ENCODE results near the gene CCDC85C. TPM values are rescaled to one million over a fixed set of nuclear protein-coding genes. Genes with fewer than 3 reads are reported as not detected.

Gene CCDC85C
- polyA plus RNA-seq, 1 of the 3 experiments (the other 2 are of a cell fraction), result 9.6 TPM

DNA sequence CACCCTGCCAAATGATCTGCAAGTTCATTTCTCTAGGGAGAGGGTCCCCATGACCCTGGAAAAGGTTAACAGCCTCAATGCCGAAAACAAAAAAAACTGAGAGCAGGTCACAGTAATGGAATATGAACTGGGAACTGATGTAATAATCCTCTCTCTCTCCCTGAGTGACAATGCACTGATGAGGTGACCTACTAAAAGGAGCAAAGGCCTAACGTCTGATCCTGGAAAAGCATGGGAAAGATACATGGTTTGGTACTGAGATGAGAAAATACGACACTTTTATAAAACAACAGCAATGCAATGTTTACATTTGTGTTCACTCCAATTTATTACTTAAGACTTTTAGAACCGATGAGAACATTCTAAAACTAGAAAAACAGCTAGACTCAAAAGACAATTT is 151.0 kb downstream of the CCDC85C start:
- DNase-seq, result no peak
- Histone ChIP-seq H3K27ac (ENCODE audit: low read depth in 2 of 2, low read length in 1 of 2) (no peak overlapping the region), H3K9ac (no peak overlapping the region), H3K4me1 (ENCODE audit: control insufficient read depth in 1 of 2, insufficient read depth in 2 of 2, low read depth in 1 of 2, low read length in 1 of 2) (no peaks in the 10 kb centered on the region), H2AFZ (ENCODE audit: low read depth) (no peak overlapping the region), H4K20me1 (ENCODE audit: insufficient read depth) (no peaks in the 10 kb centered on the region), H3K36me3 (replicated peaks in 1 of 2; ENCODE audit: control insufficient read depth in 1 of 2, insufficient read depth in 2 of 2, low read length in 1 of 2) (peaks cover 37 to 53% of the 10 kb centered on the region in 2 experiments), H3K27me3 (ENCODE audit: insufficient read depth) (no peaks in the 10 kb centered on the region), H3K9me2 (no peaks in the 10 kb centered on the region), H3K4me3 (ENCODE audit: low read depth in 2 of 2, low read length in 1 of 2) (no peak overlapping the region), H3F3A (replicated peaks; ENCODE audit: insufficient read depth) (peaks cover 6% of the 10 kb centered on the region), H3K9me3 (no peaks in the 10 kb centered on the region), H3K4me2 (no peak overlapping the region), H3K79me2 (ENCODE audit: insufficient read depth) (peaks cover 14% of the 10 kb centered on the region; the same call in 1 of the 2 replicates)
- WGBS (ENCODE audit: low lambda C conversion rate), result 91% methylated on average over 4 of the region's 4 CpGs
- TF ChIP-seq GABPA (IDR thresholded peaks at IDR 0.05; ENCODE audit: low read depth) (no peak), MEF2A (IDR thresholded peaks at IDR 0.05; ENCODE audit: borderline replicate concordance, low read depth) (no peak), EZH2phosphoT487 (IDR thresholded peaks at IDR 0.05; ENCODE audit: borderline replicate concordance, low read depth) (no peak), ELF1 (IDR thresholded peaks at IDR 0.05) (no peak)
- TF ChIP-seq, protein P1, sequence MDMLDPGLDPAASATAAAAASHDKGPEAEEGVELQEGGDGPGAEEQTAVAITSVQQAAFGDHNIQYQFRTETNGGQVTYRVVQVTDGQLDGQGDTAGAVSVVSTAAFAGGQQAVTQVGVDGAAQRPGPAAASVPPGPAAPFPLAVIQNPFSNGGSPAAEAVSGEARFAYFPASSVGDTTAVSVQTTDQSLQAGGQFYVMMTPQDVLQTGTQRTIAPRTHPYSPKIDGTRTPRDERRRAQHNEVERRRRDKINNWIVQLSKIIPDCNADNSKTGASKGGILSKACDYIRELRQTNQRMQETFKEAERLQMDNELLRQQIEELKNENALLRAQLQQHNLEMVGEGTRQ (IDR thresholded peaks at IDR 0.05; ENCODE audit: borderline replicate concordance, low read depth, low read length), result no peak
- CTCF ChIA-PET, result interaction anchor here (0.6 kb wide), 1 partner anchor 26 kb away, joined by 3 read pairs; no protein-coding TSS in a partner anchor
- POLR2A ChIA-PET, result no interaction called here

DNA sequence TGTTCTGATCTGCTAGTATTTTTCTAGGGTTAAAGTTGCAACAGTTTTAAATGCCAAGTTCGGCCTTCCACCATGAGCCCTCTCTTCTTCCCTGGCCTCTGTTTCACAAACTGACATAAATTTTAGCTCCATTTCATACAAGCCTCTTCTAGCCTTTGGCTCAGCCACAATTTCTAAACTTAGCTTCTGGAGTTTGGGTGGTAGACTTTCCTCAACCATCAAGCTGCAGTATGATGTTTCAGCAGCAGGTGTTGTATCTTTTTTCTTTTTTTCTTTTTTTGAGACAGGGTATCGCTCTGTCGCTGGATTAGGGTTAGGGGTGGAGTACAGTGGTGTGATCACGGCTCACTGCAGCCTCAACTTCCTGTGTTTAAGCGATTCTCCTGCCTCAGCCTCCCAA is 152.8 kb downstream of the CCDC85C start:
- CTCF ChIA-PET, result interaction anchor here (1.6 to 2.4 kb wide), 2 partner anchors 13 to 35 kb away, joined by 3 to 10 read pairs; no protein-coding TSS in a partner anchor
- no peak overlapping the region for H3K27ac ChIP-seq (ENCODE audit: low read depth in 2 of 2, low read length in 1 of 2)
- H3K36me3 ChIP-seq (replicated peaks in 1 of 2; ENCODE audit: control insufficient read depth in 1 of 2, insufficient read depth in 2 of 2, low read length in 1 of 2), result peaks cover 26 to 47% of the 10 kb centered on the region in 2 experiments
- TF ChIP-seq TEAD4 (IDR thresholded peaks at IDR 0.05; ENCODE audit: borderline replicate concordance, insufficient read depth), result no peak
- no peak for TF ChIP-seq FOXM1 (IDR thresholded peaks at IDR 0.05; ENCODE audit: low read depth)
- no peak for TF ChIP-seq SMC3 (IDR thresholded peaks at IDR 0.05; ENCODE audit: low read depth, low read length)
- no peak for TF ChIP-seq EZH2phosphoT487 (IDR thresholded peaks at IDR 0.05; ENCODE audit: borderline replicate concordance, low read depth)
- TF ChIP-seq, protein P1 (IDR thresholded peaks at IDR 0.05; ENCODE audit: borderline replicate concordance, low read depth, low read length), result no peak
- TF ChIP-seq RFX5 (IDR thresholded peaks at IDR 0.05; ENCODE audit: low read length), result no peak
- TF ChIP-seq, protein P2, sequence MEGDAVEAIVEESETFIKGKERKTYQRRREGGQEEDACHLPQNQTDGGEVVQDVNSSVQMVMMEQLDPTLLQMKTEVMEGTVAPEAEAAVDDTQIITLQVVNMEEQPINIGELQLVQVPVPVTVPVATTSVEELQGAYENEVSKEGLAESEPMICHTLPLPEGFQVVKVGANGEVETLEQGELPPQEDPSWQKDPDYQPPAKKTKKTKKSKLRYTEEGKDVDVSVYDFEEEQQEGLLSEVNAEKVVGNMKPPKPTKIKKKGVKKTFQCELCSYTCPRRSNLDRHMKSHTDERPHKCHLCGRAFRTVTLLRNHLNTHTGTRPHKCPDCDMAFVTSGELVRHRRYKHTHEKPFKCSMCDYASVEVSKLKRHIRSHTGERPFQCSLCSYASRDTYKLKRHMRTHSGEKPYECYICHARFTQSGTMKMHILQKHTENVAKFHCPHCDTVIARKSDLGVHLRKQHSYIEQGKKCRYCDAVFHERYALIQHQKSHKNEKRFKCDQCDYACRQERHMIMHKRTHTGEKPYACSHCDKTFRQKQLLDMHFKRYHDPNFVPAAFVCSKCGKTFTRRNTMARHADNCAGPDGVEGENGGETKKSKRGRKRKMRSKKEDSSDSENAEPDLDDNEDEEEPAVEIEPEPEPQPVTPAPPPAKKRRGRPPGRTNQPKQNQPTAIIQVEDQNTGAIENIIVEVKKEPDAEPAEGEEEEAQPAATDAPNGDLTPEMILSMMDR (IDR thresholded peaks at IDR 0.05), result no peak
- TF ChIP-seq, protein P3, sequence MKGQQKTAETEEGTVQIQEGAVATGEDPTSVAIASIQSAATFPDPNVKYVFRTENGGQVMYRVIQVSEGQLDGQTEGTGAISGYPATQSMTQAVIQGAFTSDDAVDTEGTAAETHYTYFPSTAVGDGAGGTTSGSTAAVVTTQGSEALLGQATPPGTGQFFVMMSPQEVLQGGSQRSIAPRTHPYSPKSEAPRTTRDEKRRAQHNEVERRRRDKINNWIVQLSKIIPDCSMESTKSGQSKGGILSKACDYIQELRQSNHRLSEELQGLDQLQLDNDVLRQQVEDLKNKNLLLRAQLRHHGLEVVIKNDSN (IDR thresholded peaks at IDR 0.05; ENCODE audit: borderline replicate concordance, low read depth), result no peak
- TF ChIP-seq GABPA (IDR thresholded peaks at IDR 0.05; ENCODE audit: low read depth), result no peak
- TF ChIP-seq YY1 (IDR thresholded peaks at IDR 0.05; ENCODE audit: low read depth), result no peak
- TF ChIP-seq, protein P4, sequence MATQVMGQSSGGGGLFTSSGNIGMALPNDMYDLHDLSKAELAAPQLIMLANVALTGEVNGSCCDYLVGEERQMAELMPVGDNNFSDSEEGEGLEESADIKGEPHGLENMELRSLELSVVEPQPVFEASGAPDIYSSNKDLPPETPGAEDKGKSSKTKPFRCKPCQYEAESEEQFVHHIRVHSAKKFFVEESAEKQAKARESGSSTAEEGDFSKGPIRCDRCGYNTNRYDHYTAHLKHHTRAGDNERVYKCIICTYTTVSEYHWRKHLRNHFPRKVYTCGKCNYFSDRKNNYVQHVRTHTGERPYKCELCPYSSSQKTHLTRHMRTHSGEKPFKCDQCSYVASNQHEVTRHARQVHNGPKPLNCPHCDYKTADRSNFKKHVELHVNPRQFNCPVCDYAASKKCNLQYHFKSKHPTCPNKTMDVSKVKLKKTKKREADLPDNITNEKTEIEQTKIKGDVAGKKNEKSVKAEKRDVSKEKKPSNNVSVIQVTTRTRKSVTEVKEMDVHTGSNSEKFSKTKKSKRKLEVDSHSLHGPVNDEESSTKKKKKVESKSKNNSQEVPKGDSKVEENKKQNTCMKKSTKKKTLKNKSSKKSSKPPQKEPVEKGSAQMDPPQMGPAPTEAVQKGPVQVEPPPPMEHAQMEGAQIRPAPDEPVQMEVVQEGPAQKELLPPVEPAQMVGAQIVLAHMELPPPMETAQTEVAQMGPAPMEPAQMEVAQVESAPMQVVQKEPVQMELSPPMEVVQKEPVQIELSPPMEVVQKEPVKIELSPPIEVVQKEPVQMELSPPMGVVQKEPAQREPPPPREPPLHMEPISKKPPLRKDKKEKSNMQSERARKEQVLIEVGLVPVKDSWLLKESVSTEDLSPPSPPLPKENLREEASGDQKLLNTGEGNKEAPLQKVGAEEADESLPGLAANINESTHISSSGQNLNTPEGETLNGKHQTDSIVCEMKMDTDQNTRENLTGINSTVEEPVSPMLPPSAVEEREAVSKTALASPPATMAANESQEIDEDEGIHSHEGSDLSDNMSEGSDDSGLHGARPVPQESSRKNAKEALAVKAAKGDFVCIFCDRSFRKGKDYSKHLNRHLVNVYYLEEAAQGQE (IDR thresholded peaks at IDR 0.05; ENCODE audit: low read depth, low read length), result no peak
- TF ChIP-seq FOSL2 (IDR thresholded peaks at IDR 0.05; ENCODE audit: borderline replicate concordance, low read depth), result no peak
- TF ChIP-seq, protein P5, sequence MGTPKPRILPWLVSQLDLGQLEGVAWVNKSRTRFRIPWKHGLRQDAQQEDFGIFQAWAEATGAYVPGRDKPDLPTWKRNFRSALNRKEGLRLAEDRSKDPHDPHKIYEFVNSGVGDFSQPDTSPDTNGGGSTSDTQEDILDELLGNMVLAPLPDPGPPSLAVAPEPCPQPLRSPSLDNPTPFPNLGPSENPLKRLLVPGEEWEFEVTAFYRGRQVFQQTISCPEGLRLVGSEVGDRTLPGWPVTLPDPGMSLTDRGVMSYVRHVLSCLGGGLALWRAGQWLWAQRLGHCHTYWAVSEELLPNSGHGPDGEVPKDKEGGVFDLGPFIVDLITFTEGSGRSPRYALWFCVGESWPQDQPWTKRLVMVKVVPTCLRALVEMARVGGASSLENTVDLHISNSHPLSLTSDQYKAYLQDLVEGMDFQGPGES (IDR thresholded peaks at IDR 0.05; ENCODE audit: low read depth, low read length), result no peak
- TF ChIP-seq EP300 (IDR thresholded peaks at IDR 0.05; ENCODE audit: borderline replicate concordance in 1 of 2, low read depth in 1 of 2, low read length in 1 of 2), result no peak
- no peak for TF ChIP-seq FOXJ3 (CRISPR knock-in tag; IDR thresholded peaks at IDR 0.05)

More for the DNA sequence above, 152.8 kb downstream of the CCDC85C start:
- H3K9me3 ChIP-seq, result no peaks in the 10 kb centered on the region
- H3K4me3 ChIP-seq (ENCODE audit: low read depth in 2 of 2, low read length in 1 of 2), result no peak overlapping the region
- no peak overlapping the region for H3K4me2 ChIP-seq
- no peak for DNase-seq
- H2AFZ ChIP-seq (ENCODE audit: low read depth), result no peak overlapping the region
- no peaks in the 10 kb centered on the region for H4K20me1 ChIP-seq (ENCODE audit: insufficient read depth)
- WGBS (ENCODE audit: low lambda C conversion rate), result 99% methylated on average over 5 of the region's 5 CpGs
- peaks cover 6% of the 10 kb centered on the region for H3F3A ChIP-seq (replicated peaks; ENCODE audit: insufficient read depth)
- no peak overlapping the region for H3K9ac ChIP-seq
- H3K27me3 ChIP-seq (ENCODE audit: insufficient read depth), result no peaks in the 10 kb centered on the region
- no peaks in the 10 kb centered on the region for H3K4me1 ChIP-seq (ENCODE audit: control insufficient read depth in 1 of 2, insufficient read depth in 2 of 2, low read depth in 1 of 2, low read length in 1 of 2)
- no peaks in the 10 kb centered on the region for H3K9me2 ChIP-seq
- peaks cover 14% of the 10 kb centered on the region; the same call in 1 of the 2 replicates for H3K79me2 ChIP-seq (ENCODE audit: insufficient read depth)
- POLR2A ChIA-PET, result no interaction called here
